BLaER1 treated with 17β-estradiol and CSF1 and Interleukin-3, amounts not matched to agents 10 nM and 100 nM (cell line): ENCODE results near the gene KCNQ4.

Experiments used
- H3K27ac ChIP-seq, 11 experiments: shearing (Covaris generic); formaldehyde crosslinking; 2 replicates each; pipeline ENCODE4 v1.8.1; 2022
- H3K27me3 ChIP-seq, 11 experiments: shearing (Covaris generic); formaldehyde crosslinking; 2 replicates each; pipeline ENCODE4 v1.8.1; 2022
- H3K36me3 ChIP-seq, 11 experiments: shearing (Covaris generic); formaldehyde crosslinking; 2 replicates each; pipeline ENCODE4 v1.8.1; 2022
- H3K4me1 ChIP-seq, 10 experiments: shearing (Covaris generic); formaldehyde crosslinking; 2 replicates each; pipeline ENCODE4 v1.8.1; 2022
- H3K4me2 ChIP-seq, 11 experiments: shearing (Covaris generic); formaldehyde crosslinking; 2 replicates each; pipeline ENCODE4 v1.8.1; 2022
- H3K4me3 ChIP-seq, 10 experiments: shearing (Covaris generic); formaldehyde crosslinking; 2 replicates each; pipeline ENCODE4 v1.8.1; 2022
- H3K9ac ChIP-seq, 11 experiments: shearing (Covaris generic); formaldehyde crosslinking; 2 replicates each; pipeline ENCODE4 v1.8.1; 2022
- H3K9me3 ChIP-seq, 11 experiments: shearing (Covaris generic); formaldehyde crosslinking; replicated peaks in 1 of 11; 2 replicates each; pipeline ENCODE4 v1.8.1; 2022
- H4K20me1 ChIP-seq, 11 experiments: shearing (Covaris generic); formaldehyde crosslinking; 2 replicates each; pipeline ENCODE4 v1.8.1; 2022
- Cebpa-rat ChIP-seq, 11 experiments: shearing (Covaris generic); IDR thresholded peaks; 2 replicates each; pipeline ENCODE4 v1.8.1; 2022

The KCNQ4 gene

DNA sequence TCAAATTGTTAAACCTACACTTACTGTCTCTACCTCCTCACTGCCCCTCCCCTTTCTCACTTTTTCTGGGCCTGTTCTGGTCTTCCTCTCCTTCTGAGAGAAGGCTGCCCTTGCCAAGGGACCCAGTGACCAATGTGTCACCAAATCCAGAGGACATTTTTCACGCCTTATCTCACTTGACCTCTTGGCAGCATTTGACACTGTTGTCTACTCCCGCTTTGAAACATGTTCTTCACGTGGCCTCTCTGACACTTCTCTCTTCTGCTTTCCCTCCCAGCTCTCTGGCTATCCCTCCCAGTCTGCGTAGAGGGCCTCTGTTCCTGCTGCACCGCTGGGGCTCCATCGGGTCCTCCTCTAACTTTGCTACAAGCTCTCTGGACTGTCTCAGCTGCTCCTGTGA lies 25.3 kb downstream of the KCNQ4 start:
- Histone ChIP-seq H3K4me3 (no peak overlapping the region), H3K4me1 (peaks cover 23 to 46% (median 33%) of the 10 kb centered on the region in 10 experiments), H4K20me1 (0 out of 22 replicates have a peak, but pooled peaks cover 0 to 4% (median 0%) of the 10 kb centered on the region in 11 experiments), H3K27ac (peak overlapping the region in 3 of 11 experiments; percentile 2 to 27 (median 15); a peak in 3 of 22 replicates), H3K36me3 (no peaks in the 10 kb centered on the region), H3K9ac (no peak overlapping the region), H3K9me3 (no peaks in the 10 kb centered on the region), H3K27me3 (no peaks in the 10 kb centered on the region), H3K4me2 (peak overlapping the region; percentile 49 to 73 (median 62))
- TF ChIP-seq Cebpa-rat (IDR thresholded peaks at IDR 0.05): no peak

DNA sequence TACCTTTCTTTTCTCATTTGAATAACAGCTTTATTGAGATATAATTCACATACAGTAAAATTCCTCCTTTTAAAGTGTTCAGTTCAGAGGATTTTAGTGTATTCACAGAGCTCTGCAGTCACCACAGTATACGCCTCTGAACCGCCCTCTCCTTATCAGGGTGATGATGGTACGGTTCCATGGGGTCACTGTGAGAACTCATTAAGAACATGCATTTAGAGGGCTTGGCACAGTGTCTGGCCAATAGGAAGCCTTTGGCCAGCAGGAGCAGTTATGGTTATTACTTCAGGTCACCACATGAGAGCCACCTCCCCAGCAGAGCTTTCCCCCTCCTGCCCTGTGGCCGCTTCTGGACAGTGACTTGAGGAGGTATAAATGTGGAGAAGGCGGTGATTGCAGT lies 27.3 kb downstream of the KCNQ4 start:
- Histone ChIP-seq H4K20me1 (0 out of 22 replicates have a peak, but pooled peaks cover 0 to 4% (median 0%) of the 10 kb centered on the region in 11 experiments), H3K4me3 (no peak overlapping the region), H3K27me3 (no peaks in the 10 kb centered on the region), H3K4me1 (peaks cover 12 to 33% (median 24%) of the 10 kb centered on the region in 10 experiments), H3K27ac (no peak overlapping the region), H3K4me2 (no peak overlapping the region), H3K9me3 (no peaks in the 10 kb centered on the region), H3K36me3 (no peaks in the 10 kb centered on the region), H3K9ac (no peak overlapping the region)
- TF ChIP-seq Cebpa-rat (IDR thresholded peaks at IDR 0.05): no peak

DNA sequence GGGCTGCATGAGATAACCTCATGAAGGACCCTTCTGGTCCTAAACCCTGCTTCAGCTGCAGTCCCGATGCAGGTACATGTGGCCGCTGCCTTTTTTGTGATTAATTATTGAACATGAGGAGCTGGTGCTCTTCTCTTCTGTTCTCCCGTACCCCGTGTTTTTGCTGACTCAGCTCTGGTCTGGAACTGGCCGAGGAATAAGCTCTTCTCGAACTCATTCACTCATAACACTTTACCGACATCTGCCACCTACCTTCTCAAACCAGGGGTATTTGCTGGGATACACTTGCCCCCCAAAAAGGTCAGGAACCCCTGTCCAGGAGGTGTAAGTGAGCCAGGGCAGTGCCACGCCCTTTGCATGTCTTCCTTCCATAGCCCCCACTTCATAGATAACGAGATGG lies 31.8 kb downstream of the KCNQ4 start:
- Histone ChIP-seq H3K27me3 (peaks cover 0 to 18% (median 8%) of the 10 kb centered on the region in 11 experiments; a peak in 12 of 22 replicates), H3K9ac (no peak overlapping the region), H3K4me3 (no peak overlapping the region), H3K4me1 (peaks cover 10 to 31% (median 24%) of the 10 kb centered on the region in 10 experiments), H3K4me2 (no peak overlapping the region), H4K20me1 (peaks cover 0 to 4% (median 0%) of the 10 kb centered on the region in 11 experiments; a peak in 2 of 22 replicates), H3K36me3 (no peaks in the 10 kb centered on the region), H3K9me3 (no peaks in the 10 kb centered on the region), H3K27ac (no peak overlapping the region)
- TF ChIP-seq Cebpa-rat (IDR thresholded peaks at IDR 0.05): no peak

DNA sequence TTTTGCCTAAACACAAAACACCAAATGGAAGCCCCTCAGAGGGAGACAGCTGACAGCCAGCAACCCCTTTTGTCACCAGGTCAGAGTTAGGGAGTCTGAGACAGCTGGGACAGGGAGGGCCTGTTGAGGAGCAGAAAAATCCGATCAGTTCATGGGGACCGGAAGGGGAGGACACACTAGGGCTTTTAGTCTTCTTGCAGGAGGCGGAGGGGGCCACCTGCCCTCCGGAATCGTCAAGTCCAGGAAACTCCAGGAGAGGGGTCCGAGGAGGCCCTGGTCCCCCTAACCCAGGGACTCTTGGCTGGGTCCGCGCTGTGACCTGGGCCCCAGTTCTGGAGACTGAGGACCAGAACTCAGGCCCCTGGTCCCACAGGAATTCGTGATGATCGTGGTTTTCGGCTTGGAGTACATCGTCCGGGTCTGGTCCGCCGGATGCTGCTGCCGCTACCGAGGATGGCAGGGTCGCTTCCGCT lies 34.2 kb downstream of the KCNQ4 start:
- Histone ChIP-seq H3K9ac (peak overlapping the region in 9 of 11 experiments; percentile 32 to 75 (median 53); a peak in 14 of 22 replicates), H3K4me1 (peaks cover 18 to 43% (median 36%) of the 10 kb centered on the region in 10 experiments), H3K27me3 (peaks cover 0 to 18% (median 8%) of the 10 kb centered on the region in 11 experiments; a peak in 12 of 22 replicates), H3K9me3 (no peaks in the 10 kb centered on the region), H3K36me3 (no peaks in the 10 kb centered on the region), H3K4me2 (peak overlapping the region; percentile 81 to 98 (median 94)), H3K4me3 (peak overlapping the region; percentile 47 to 75 (median 62)), H4K20me1 (peaks cover 0 to 3% (median 0%) of the 10 kb centered on the region in 11 experiments; a peak in 2 of 22 replicates), H3K27ac (peak overlapping the region in 5 of 11 experiments; percentile 25 to 75 (median 53); a peak in 5 of 22 replicates)
- TF ChIP-seq Cebpa-rat (IDR thresholded peaks at IDR 0.05): no peak

DNA sequence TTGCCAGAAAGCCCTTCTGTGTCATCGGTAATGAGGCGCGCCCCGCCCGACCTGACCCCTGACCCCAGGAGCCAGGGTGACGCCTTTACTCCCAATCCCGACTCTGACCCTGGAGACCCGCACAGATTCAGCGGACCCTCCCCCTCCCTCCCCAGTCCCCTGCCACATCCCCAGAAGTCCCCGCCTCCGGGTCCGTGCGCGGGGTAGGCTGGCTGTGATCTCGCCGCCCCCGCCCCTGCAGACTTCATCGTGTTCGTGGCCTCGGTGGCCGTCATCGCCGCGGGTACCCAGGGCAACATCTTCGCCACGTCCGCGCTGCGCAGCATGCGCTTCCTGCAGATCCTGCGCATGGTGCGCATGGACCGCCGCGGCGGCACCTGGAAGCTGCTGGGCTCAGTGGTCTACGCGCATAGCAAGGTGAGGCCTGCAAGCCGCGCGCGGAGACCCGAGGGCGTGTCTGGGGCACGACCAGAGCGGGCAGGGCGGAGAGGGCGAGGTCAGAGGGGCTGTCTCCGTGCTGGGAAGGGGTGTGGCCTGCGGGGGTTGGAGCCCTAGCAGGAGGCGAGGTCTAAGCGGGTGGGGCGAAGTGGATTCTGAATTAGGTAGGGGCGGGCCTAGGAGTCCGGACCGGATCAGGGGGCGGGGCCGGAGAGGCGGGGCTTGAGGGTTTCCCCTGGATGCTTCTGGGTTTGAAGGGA lies 34.8 kb downstream of the KCNQ4 start:
- TF ChIP-seq Cebpa-rat (IDR thresholded peaks at IDR 0.05): no peak
- H3K27me3 ChIP-seq: peaks cover 0 to 18% (median 8%) of the 10 kb centered on the region in 11 experiments; a peak in 12 of 22 replicates
- H3K27ac ChIP-seq: peak overlapping the region in 5 of 11 experiments; percentile 25 to 75 (median 53); a peak in 8 of 22 replicates
- H4K20me1 ChIP-seq: peaks cover 0 to 3% (median 0%) of the 10 kb centered on the region in 11 experiments; a peak in 2 of 22 replicates
- peak overlapping the region; percentile 47 to 75 (median 62) for H3K4me3 ChIP-seq
- H3K4me2 ChIP-seq: peak overlapping the region; percentile 81 to 98 (median 94)
- no peaks in the 10 kb centered on the region for H3K36me3 ChIP-seq
- no peaks in the 10 kb centered on the region for H3K9me3 ChIP-seq
- peak overlapping the region in 9 of 11 experiments; percentile 32 to 75 (median 53); a peak in 17 of 22 replicates for H3K9ac ChIP-seq
- peaks cover 18 to 49% (median 42%) of the 10 kb centered on the region in 10 experiments for H3K4me1 ChIP-seq

DNA sequence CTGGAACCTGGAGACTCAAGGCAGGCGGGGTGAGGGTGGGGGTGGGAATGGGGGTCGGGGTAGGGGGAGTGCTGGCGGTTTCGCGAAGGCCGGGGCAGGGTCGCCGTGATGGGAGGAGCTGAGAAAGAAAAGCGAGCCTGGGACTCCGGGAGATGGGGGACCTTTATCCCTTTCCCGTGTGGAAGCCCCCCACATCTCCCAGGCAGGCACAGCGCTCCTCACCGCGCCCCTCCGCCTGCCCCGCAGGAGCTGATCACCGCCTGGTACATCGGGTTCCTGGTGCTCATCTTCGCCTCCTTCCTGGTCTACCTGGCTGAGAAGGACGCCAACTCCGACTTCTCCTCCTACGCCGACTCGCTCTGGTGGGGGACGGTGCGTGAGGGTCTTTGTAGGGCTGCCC lies 35.5 kb downstream of the KCNQ4 start:
- Histone ChIP-seq H3K9ac (no peak overlapping the region), H3K4me2 (peak overlapping the region in 7 of 11 experiments; percentile 24 to 97 (median 86); a peak in 10 of 22 replicates), H3K27me3 (peaks cover 0 to 18% (median 8%) of the 10 kb centered on the region in 11 experiments; a peak in 12 of 22 replicates), H3K27ac (no peak overlapping the region), H3K4me3 (no peak overlapping the region), H3K9me3 (no peaks in the 10 kb centered on the region), H3K4me1 (peaks cover 21 to 56% (median 49%) of the 10 kb centered on the region in 10 experiments), H3K36me3 (no peaks in the 10 kb centered on the region), H4K20me1 (peaks cover 0 to 3% (median 0%) of the 10 kb centered on the region in 11 experiments; a peak in 2 of 22 replicates)
- TF ChIP-seq Cebpa-rat (IDR thresholded peaks at IDR 0.05): no peak

DNA sequence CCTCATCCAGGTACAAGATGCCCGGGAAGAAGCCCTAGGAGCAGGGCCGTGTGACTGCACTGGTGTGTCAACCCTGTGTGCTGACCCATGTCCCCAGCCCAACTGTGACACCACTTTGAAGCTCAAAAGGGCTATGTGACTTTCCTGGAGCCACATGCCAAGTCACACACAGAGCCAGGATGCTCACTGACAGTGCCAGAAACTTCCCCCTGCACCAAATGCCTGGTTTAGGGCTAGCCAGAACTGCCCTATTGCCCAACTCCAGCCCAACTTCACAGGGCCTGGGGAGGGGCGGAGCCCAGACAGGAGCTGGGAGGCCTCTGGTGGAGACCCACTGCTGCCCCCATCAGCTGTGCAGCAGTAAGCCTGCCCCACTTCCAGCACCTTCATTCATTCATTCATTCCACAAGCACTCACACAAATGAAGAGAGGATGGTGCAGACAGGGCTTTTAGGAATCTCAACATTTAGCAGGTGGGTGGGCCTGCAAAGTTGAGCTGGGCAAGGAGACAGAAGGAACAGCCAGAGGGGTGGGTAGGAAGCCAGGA lies 36.7 kb downstream of the KCNQ4 start:
- H3K4me2 ChIP-seq: peak overlapping the region; percentile 0 to 56 (median 31); a peak in 15 of 22 replicates
- H3K9me3 ChIP-seq: no peaks in the 10 kb centered on the region
- peaks cover 33 to 68% (median 61%) of the 10 kb centered on the region in 10 experiments for H3K4me1 ChIP-seq
- TF ChIP-seq Cebpa-rat (IDR thresholded peaks at IDR 0.05): no peak; a peak in 1 of 22 replicates
- H3K27me3 ChIP-seq: peaks cover 0 to 18% (median 8%) of the 10 kb centered on the region in 11 experiments; a peak in 12 of 22 replicates
- H3K36me3 ChIP-seq: no peaks in the 10 kb centered on the region
- peak overlapping the region in 2 of 11 experiments; percentile 18 to 23; a peak in 1 of 22 replicates for H3K27ac ChIP-seq
- H4K20me1 ChIP-seq: peaks cover 0 to 3% (median 0%) of the 10 kb centered on the region in 11 experiments; a peak in 2 of 22 replicates
- peak overlapping the region in 4 of 11 experiments; percentile 7 to 31 (median 14); a peak in 3 of 22 replicates for H3K9ac ChIP-seq
- no peak overlapping the region for H3K4me3 ChIP-seq

DNA sequence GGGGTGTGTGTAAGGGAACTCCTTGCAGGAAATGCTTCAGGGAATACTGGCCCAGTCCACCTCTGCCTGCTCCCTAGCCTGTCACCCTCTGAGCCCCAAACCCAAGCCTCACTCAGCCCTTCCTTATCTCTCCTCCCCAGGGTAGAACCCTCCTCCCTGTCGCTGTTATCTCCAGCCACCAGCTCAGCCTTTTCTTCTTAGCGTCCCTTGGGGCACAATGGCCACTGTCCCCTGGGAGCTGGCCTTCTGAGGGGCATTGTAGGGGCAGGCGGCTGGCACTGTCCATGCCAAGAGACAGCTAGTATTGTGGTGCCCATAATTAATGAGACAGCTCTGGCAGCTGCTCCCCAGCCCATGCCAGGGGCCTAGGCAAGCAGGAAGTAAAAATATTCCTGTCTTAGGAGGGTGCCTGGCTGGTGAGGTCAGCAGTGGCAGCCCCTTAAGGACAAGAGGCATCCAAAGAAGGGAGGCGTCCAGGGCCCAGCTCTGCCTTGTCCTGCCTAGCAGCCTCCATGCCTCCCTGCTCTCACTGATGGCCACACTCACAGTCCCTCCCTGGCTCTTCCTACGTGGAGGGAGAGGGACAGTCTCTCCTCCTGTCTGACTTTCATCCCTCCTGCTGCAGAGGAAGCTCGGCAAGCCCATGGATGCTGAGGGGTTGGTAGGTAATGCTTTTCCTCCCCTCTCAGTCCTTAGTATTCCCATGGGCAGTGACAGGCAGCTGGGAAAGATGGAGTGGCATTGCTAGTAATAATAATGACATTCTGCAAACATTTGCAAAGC lies 37.5 kb downstream of the KCNQ4 start:
- H3K27ac ChIP-seq: peak overlapping the region in 5 of 11 experiments; percentile 6 to 45 (median 10); a peak in 6 of 22 replicates
- peak overlapping the region in 9 of 11 experiments; percentile 0 to 56 (median 31); a peak in 15 of 22 replicates for H3K4me2 ChIP-seq
- H3K4me1 ChIP-seq: peaks cover 41 to 76% (median 69%) of the 10 kb centered on the region in 10 experiments
- peaks cover 0 to 18% (median 8%) of the 10 kb centered on the region in 11 experiments; a peak in 12 of 22 replicates for H3K27me3 ChIP-seq
- TF ChIP-seq Cebpa-rat (IDR thresholded peaks at IDR 0.05): no peak
- H3K9me3 ChIP-seq: no peaks in the 10 kb centered on the region
- H3K9ac ChIP-seq: peak overlapping the region in 8 of 11 experiments; percentile 7 to 38 (median 16); a peak in 7 of 22 replicates
- H4K20me1 ChIP-seq: peaks cover 0 to 3% (median 0%) of the 10 kb centered on the region in 11 experiments; a peak in 2 of 22 replicates
- H3K36me3 ChIP-seq: no peaks in the 10 kb centered on the region
- no peak overlapping the region for H3K4me3 ChIP-seq
